HCT116 (cell line): ENCODE data around the gene SGK1. TPM values are rescaled to one million over a fixed set of nuclear protein-coding genes. Genes with fewer than 3 reads are reported as not detected.

Experiments used
- ATAC-seq: fragments of 200-7000 bp; cut with Tn5 transposase; 2 replicates; pipeline ENCODE4 v1.9.1; 2020; ENCODE audit warnings: mild to moderate bottlenecking, moderate library complexity
- BruUV-seq: library from RNA; stranded (reverse); fragments of 400-500 nt; replicated peaks from 2 replicates; lab custom pipeline; 2021; lab: Mats Ljungman, UMichigan
- CTCF ChIA-PET: fragments of 300-600 bp; sonication (Branson Sonifier 250); formaldehyde crosslinking; loops from one replicate; lab custom pipeline; 2021; ENCODE audit warnings: antibody characterized with exemption; lab: Charles Lee
- POLR2A ChIA-PET: fragments of 300-600, 350-600 bp; sonication (Branson Sonifier 250); formaldehyde crosslinking; loops from one replicate; lab custom pipeline; 2021; ENCODE audit warnings: antibody characterized with exemption; lab: Charles Lee
- RAD21 ChIA-PET, 2 experiments: fragments of 300-600 bp; sonication (Branson Sonifier 250); formaldehyde crosslinking; loops; one replicate each; lab custom pipeline; 2023; ENCODE audit warnings: low total read pairs in 2 of 2; ENCODE audit not compliant: uncharacterized antibody in 2 of 2, unreplicated experiment in 2 of 2, low non-redundant PET in 1 of 2; lab: Charles Lee
- DNase-seq: peaks from one replicate; pipeline ENCODE4 v3.0.0-alpha.2; 2010; ENCODE audit warnings: low read depth, low spot score
- H2AFZ ChIP-seq: fragments of 200-600 bp; shearing (Covaris generic), sonication (generic); 2 replicates; pipeline ENCODE4 v1.6.1; 2017; ENCODE audit warnings: low read depth, mixed run types, mixed read lengths, antibody characterized with exemption, low read length; ENCODE audit not compliant: poor library complexity, severe bottlenecking
- H3K27ac ChIP-seq: 2 replicates; pipeline ENCODE4 v1.5.1; 2012; ENCODE audit warnings: low read depth, low read length
- H3K27me3 ChIP-seq: fragments of 200-600 bp; sonication (generic); 2 replicates; pipeline ENCODE4 v1.6.1; 2016; ENCODE audit warnings: mixed run types, low read length, mixed read lengths; ENCODE audit not compliant: insufficient read depth
- H3K36me3 ChIP-seq, 2 experiments: fragments of 200-500 bp in 1 of 2; fragments of 200-600 bp in 1 of 2; sonication (Bioruptor generic) in 1 of 2; sonication (generic) in 1 of 2; 2 replicates each; pipeline versions ENCODE4 v1.5.1 to v1.6.1; 2014 to 2016; ENCODE audit warnings: low read length in 2 of 2, inconsistent platforms in 1 of 2, mixed read lengths in 1 of 2, mixed run types in 1 of 2; ENCODE audit not compliant: insufficient read depth in 2 of 2, control insufficient read depth in 1 of 2
- H3K4me1 ChIP-seq, 2 experiments: fragments of 200-600 bp in 1 of 2; sonication (generic) in 1 of 2; 2 replicates each; pipeline versions ENCODE4 v1.5.1 to v1.6.1; 2012 to 2017; ENCODE audit warnings: low read length in 2 of 2, inconsistent platforms in 1 of 2, mild to moderate bottlenecking in 1 of 2, mixed read lengths in 1 of 2, mixed run types in 1 of 2, moderate library complexity in 1 of 2; ENCODE audit not compliant: insufficient read depth in 2 of 2, control insufficient read depth in 1 of 2
- H3K4me2 ChIP-seq: fragments of 200-600 bp; sonication (generic); 2 replicates; pipeline ENCODE4 v1.6.1; 2017; ENCODE audit warnings: mixed run types, low read length, mixed read lengths
- H3K4me3 ChIP-seq, 2 experiments: fragments of 200-600 bp in 1 of 2; sonication (generic) in 1 of 2; replicated peaks in 1 of 2; 2 replicates each; pipeline ENCODE4 v1.5.1; 2011 to 2016; ENCODE audit warnings: low read length in 2 of 2, control low read depth in 1 of 2, low read depth in 1 of 2, mild to moderate bottlenecking in 1 of 2, mixed read lengths in 1 of 2, mixed run types in 1 of 2
- H3K79me2 ChIP-seq: fragments of 200-600 bp; sonication (generic); 2 replicates; pipeline ENCODE4 v1.6.1; 2017; ENCODE audit warnings: mild to moderate bottlenecking, mixed run types, low read length, moderate library complexity, mixed read lengths; ENCODE audit not compliant: insufficient read depth
- H3K9ac ChIP-seq: fragments of 200-600 bp; sonication (generic); 2 replicates; pipeline ENCODE4 v1.6.1; 2016; ENCODE audit warnings: low read length, mixed read lengths
- H3K9me2 ChIP-seq: fragments of 200-600 bp; sonication (generic), shearing (Covaris generic); 2 replicates; pipeline ENCODE4 v1.6.1; 2017; ENCODE audit warnings: mixed run types, mild to moderate bottlenecking, moderate library complexity; ENCODE audit not compliant: insufficient read depth
- H3K9me3 ChIP-seq, 2 experiments: fragments of 200-500 bp in 1 of 2; fragments of 200-600 bp in 1 of 2; sonication (Bioruptor generic) in 1 of 2; sonication (generic) in 1 of 2; 2 replicates each; pipeline ENCODE4 v1.6.1; 2014 to 2017; ENCODE audit warnings: low read length in 2 of 2, mixed read lengths in 2 of 2, inconsistent platforms in 1 of 2, low read depth in 1 of 2, mild to moderate bottlenecking in 1 of 2, mixed run types in 1 of 2, moderate library complexity in 1 of 2; ENCODE audit not compliant: control insufficient read depth in 1 of 2, insufficient read depth in 1 of 2
- H4K20me1 ChIP-seq: fragments of 200-600 bp; sonication (generic), shearing (Covaris generic); 2 replicates; pipeline ENCODE4 v1.6.1; 2017; ENCODE audit warnings: mixed run types, mild to moderate bottlenecking, moderate library complexity; ENCODE audit not compliant: insufficient read depth
- ATF3 ChIP-seq: IDR thresholded peaks from 2 replicates; pipeline ENCODE4 v1.6.1; 2012
- CBX3 ChIP-seq: IDR thresholded peaks from 2 replicates; pipeline ENCODE4 v1.6.1; 2012; ENCODE audit warnings: low read depth
- CEBPB ChIP-seq: IDR thresholded peaks from 2 replicates; pipeline ENCODE4 v1.6.1; 2012; ENCODE audit warnings: low read depth
- CTCF ChIP-seq, 3 experiments: fragments of 200-600 bp in 1 of 3; sonication (generic) in 1 of 3; IDR thresholded peaks in 2 of 3; conservative IDR thresholded peaks in 1 of 3; 2 replicates each; pipeline ENCODE4 v1.5.1; 2012 to 2017; ENCODE audit warnings: low read depth in 2 of 3, low read length in 2 of 3, antibody characterized with exemption in 1 of 3, borderline replicate concordance in 1 of 3, control low read depth in 1 of 3, mild to moderate bottlenecking in 1 of 3, mixed read lengths in 1 of 3, mixed run types in 1 of 3, moderate library complexity in 1 of 3; ENCODE audit not compliant: insufficient read depth in 1 of 3
- ELF1 ChIP-seq: IDR thresholded peaks from 2 replicates; pipeline ENCODE4 v1.6.1; 2012; ENCODE audit warnings: low read depth, borderline replicate concordance
- EZH2phosphoT487 ChIP-seq: fragments of 200-600 bp; IDR thresholded peaks from 2 replicates; pipeline ENCODE4 v1.6.1; 2018; ENCODE audit warnings: antibody characterized with exemption, borderline replicate concordance
- FOSL1 ChIP-seq: IDR thresholded peaks from 2 replicates; pipeline ENCODE4 v1.6.1; 2012; ENCODE audit warnings: low read depth
- JUND ChIP-seq: IDR thresholded peaks from 2 replicates; pipeline ENCODE4 v1.6.1; 2012
- POLR2AphosphoS5 ChIP-seq: IDR thresholded peaks from 2 replicates; pipeline ENCODE4 v1.6.1; 2011; ENCODE audit warnings: mild to moderate bottlenecking, low read depth, low read length, moderate library complexity
- RAD21 ChIP-seq: IDR thresholded peaks from 2 replicates; pipeline ENCODE4 v1.6.1; 2012; ENCODE audit warnings: low read depth, mild to moderate bottlenecking
- REST ChIP-seq: IDR thresholded peaks from 2 replicates; pipeline ENCODE4 v1.6.1; 2012; ENCODE audit warnings: low read depth
- SIN3A ChIP-seq: IDR thresholded peaks from 2 replicates; pipeline ENCODE4 v1.6.1; 2012; ENCODE audit warnings: low read depth
- ZBTB33 ChIP-seq: IDR thresholded peaks from 2 replicates; pipeline ENCODE4 v1.6.1; 2011; ENCODE audit warnings: mild to moderate bottlenecking, low read length, moderate library complexity; ENCODE audit not compliant: insufficient replicate concordance; ENCODE audit errors: extremely low read depth
- ZFX ChIP-seq: fragments of 450-650 bp; IDR thresholded peaks from 2 replicates; pipeline ENCODE4 v1.6.1; 2017
- ZNF274 ChIP-seq: fragments of 200-500 bp; sonication (Bioruptor generic); IDR thresholded peaks from 2 replicates; pipeline ENCODE4 v1.6.1; 2014; ENCODE audit warnings: mild to moderate bottlenecking, low read depth, low read length, inconsistent platforms
- intact Hi-C: fragments of 100-400 bp; cut with micrococcal nuclease; formaldehyde crosslinking; loops from 2 replicates; pipeline ENCODE4 v1.10.0; 2022
- total RNA-seq: library from RNA; stranded (reverse); gene quantifications from one replicate; pipeline ENCODE4 v1.2.1, GENCODE V29; 2021; ENCODE audit not compliant: unreplicated experiment

The SGK1 gene
- total RNA-seq, 1 experiment from 2014 or later = 4.5 TPM

GRCh38 chr6:134261766-134262165 is 56.1 kb downstream of the SGK1 start:
- H3K9me3 ChIP-seq = no peaks in the 10 kb centered on the region
- ChIA-PET CTCF (no interaction called here), RAD21 (no interaction called here), POLR2A (no interaction called here)
- DNase-seq (no peak), ATAC-seq (no peak)
- no peak overlapping the region for H3K4me2 ChIP-seq
- BruUV-seq = no TSS peak
- intact Hi-C loops = no loop called here
- H4K20me1 ChIP-seq = no peaks in the 10 kb centered on the region
- no peak overlapping the region for H2AFZ ChIP-seq
- no peaks in the 10 kb centered on the region for H3K27me3 ChIP-seq
- H3K9ac ChIP-seq = no peak overlapping the region
- no peak overlapping the region for H3K4me3 ChIP-seq
- H3K27ac ChIP-seq = no peak overlapping the region
- no peaks in the 10 kb centered on the region for H3K4me1 ChIP-seq
- no peaks in the 10 kb centered on the region for H3K9me2 ChIP-seq
- H3K36me3 ChIP-seq = no peaks in the 10 kb centered on the region
- H3K79me2 ChIP-seq = no peaks in the 10 kb centered on the region
- TF ChIP-seq ZBTB33 (no peak), CTCF (IDR thresholded peaks at IDR 0.05 in 2 of 3, conservative IDR thresholded peaks at IDR 0.05 in 1 of 3; ENCODE audit: borderline replicate concordance in 1 of 3, insufficient read depth in 1 of 3, low read depth in 2 of 3, low read length in 2 of 3) (no peak), FOSL1 (no peak), JUND (no peak), ZNF274 (no peak), ZFX (no peak), ELF1 (no peak), RAD21 (no peak), CEBPB (no peak), REST (no peak), SIN3A (no peak), EZH2phosphoT487 (no peak), ATF3 (no peak), CBX3 (no peak), POLR2AphosphoS5 (no peak)
